GM12873 (cell line): ENCODE measurements around the gene EXOC6B.

ENCODE experiments used
- TF ChIP-seq, protein P1 (sequence below): IDR thresholded peaks from 2 replicates; pipeline ENCODE4 v1.5.1; 2012; ENCODE audit warnings: low read depth, mild to moderate bottlenecking, moderate library complexity, low read length, control low read depth; ENCODE audit not compliant: insufficient read depth; ENCODE audit errors: missing control alignments

Gene EXOC6B

DNA sequence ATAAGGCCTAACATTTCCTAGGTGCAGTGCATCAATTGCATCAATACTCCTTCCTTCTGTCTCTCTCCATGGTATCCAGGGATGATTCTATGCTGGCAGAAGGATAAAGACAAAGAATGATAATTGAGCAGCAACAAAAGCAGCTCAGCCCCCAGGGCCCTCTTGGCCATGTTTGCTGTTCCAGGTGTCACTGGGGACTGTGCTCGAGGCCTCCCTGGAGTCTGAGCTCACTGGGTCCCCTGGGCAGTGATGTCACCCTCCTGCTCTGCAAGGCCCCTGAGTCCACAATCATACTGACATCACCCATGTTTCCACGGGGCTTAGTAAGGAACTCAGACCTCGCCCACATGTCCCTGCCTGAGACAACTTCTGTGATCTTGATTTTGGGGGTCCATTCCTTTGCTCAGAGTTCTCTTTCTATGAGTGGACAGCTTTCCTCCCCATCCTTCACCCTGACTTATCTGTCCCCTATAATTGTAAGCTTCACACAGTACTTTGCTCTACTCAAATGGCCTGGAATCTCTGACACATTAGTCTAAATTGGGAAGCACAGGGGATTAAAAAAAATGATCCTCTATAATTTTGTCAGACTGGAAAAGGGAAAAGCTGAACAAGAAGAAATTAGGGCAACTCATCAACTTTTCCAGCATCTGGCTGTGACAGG, 15.8 kb upstream of the EXOC6B start:
- TF ChIP-seq, protein P1, sequence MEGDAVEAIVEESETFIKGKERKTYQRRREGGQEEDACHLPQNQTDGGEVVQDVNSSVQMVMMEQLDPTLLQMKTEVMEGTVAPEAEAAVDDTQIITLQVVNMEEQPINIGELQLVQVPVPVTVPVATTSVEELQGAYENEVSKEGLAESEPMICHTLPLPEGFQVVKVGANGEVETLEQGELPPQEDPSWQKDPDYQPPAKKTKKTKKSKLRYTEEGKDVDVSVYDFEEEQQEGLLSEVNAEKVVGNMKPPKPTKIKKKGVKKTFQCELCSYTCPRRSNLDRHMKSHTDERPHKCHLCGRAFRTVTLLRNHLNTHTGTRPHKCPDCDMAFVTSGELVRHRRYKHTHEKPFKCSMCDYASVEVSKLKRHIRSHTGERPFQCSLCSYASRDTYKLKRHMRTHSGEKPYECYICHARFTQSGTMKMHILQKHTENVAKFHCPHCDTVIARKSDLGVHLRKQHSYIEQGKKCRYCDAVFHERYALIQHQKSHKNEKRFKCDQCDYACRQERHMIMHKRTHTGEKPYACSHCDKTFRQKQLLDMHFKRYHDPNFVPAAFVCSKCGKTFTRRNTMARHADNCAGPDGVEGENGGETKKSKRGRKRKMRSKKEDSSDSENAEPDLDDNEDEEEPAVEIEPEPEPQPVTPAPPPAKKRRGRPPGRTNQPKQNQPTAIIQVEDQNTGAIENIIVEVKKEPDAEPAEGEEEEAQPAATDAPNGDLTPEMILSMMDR, result no peak

DNA sequence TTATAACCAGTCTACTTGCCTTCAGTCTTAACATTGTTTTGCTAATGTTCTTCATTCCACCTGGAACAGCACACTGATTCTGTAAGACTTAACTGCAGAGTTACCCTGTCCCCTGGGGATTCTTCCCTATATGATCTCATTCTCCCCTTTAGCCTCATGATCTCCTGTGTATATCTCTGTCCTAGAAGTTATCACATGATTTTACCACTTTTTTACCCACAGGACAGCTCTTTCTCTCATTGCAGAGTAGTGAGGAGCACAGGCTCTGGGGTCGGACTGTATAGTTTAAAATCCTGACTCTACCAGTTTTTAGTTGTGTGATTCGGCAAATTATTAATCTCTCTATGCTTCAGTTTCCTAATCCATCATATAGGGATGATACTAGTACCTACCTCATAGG, 14.2 kb upstream of the EXOC6B start:
- TF ChIP-seq, protein P1, result no peak

DNA sequence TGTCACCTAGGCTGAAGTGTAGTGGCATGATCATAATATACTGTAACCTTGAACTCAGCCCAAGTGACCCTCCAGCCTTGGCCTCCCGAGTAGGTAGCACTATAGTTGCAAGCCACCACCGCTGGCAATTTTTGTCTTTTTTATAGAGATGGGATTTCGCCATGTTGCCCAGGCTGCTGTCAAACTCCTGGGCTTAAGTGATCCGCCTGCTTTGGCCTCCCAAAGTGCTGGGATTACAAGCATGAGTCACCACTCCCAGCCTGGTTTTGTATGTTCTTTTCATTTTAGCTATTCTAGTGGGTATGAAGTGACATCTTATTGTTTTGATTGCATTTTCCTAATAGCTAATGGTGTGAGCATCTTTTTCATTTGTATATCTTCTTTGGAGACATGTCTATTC, 11.3 kb upstream of the EXOC6B start:
- TF ChIP-seq, protein P1, result no peak

DNA sequence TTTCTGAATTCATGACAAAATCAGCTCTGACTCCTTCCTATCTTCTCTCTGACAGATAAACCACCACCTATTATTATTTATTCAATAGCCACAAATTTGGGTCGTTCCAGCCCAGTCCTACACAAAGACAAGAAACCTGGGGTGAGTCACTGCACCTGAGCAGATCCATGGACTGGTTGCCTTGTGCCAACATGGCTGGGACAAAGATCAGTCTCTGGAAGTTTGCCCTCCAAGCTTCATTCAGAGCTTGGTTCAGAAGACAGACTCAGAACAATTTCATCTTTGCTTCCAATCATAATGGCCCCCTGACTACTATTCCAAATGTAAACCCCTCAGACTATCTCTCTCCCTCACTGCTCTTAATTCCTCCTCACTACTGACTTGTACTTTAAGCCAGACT, 9.6 kb upstream of the EXOC6B start:
- TF ChIP-seq, protein P1, result no peak

DNA sequence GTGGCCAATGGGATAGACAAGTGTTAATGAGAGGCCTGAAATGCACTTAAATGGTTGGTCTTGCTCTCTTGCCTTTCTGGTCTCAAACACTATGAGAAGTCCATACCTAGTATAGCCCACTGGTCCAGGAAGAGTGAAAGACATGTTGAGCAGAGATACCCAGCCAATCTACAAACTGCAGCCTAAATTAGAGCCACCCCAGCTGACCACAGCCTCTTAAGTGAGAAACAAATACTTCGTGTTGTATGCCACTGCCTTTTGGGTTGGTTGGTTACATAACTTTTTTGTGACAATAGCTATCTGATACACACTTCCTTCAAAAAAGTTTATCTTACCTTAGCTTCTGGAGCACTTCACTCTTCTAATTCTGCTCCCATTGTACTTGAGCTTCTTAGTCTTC, 8.8 kb upstream of the EXOC6B start:
- TF ChIP-seq, protein P1, result no peak

DNA sequence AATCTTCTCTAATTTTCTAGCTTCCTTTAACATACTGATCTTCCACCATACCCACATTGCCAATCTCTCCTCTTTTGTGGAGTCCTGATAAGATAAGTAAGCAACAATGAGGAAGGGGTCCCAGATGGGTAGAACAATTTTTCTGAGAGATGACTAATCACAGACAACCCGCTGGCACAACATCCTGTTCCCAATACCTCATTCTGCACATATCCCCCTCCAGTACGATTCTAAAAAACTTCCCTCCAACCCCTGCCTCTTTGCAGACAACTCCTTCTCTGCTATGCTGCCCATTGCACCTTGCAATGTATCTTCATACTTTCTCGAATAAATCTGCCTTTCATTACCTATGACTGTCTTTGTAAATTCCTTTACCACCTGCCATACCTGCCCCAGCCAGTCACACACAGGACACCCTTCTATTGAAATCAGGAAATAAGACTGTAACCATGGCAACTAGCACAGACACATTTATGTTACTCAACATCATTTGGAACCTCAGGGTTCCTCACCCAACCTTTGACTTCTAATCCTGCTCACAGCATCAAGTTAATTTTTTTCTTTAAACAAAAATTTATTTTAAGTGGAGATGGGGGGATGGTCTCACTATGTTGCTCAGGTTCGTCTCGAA, 7.4 kb upstream of the EXOC6B start:
- TF ChIP-seq, protein P1, result no peak

DNA sequence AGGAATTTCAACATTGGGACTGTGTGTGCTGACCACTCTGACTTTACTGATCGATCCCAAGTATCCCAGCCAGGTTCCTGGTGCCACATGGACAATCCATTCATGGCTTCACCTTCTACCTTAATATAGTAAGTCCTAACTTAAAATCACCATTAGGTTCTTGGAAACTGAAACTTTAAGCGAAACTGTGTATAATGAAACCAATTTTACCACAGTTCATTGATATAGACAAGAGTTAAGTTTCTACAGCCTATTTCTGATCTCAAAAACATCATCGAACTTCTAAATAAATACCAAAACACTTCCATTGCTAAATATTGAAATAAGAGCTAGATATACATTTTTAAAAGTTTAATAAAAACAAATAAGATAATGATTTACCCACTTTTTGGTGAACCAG, 4.4 kb upstream of the EXOC6B start:
- TF ChIP-seq, protein P1, result no peak
